ENCODE measurements around the gene FARP1.

The FARP1 gene

DNA sequence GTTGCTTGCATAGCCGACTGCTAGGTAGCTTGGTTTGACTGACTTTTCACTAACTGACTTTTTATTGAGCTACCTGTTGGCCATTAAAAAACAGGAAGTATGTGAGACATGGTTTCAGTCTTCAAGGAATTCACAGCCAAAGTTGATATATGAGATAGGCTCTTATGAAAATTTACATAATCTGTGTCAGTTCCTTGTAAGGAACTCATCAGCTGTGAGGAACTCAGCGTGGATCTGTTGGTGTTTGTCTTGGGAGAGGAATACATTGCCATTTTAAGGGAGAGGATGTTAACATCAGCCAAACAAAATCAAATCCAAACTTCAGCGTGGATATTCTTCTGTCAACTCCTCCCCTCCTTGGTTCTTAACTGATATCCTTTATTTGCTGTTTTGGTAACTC lies 32.1 kb downstream of the FARP1 start:
- DNase-seq = no peak

DNA sequence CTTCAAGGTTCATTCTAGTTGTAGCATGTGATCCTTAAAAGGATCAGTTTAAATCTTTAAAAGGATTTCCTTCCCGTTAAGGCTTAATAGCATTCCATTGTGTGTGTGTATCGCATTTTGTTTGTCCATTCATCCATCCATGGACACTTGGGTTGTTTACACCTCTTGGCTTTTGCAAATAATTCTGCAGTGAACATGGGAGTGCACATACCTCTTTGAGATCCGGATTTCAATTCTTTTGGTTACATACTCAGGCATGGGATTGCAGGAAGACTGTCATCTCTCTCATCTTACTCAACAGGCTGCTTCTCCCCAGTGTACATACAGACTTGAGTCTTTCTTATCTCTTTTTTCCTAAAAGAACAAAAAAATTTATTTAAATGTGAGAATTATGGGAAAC lies 32.9 kb downstream of the FARP1 start:
- DNase-seq = no peak

DNA sequence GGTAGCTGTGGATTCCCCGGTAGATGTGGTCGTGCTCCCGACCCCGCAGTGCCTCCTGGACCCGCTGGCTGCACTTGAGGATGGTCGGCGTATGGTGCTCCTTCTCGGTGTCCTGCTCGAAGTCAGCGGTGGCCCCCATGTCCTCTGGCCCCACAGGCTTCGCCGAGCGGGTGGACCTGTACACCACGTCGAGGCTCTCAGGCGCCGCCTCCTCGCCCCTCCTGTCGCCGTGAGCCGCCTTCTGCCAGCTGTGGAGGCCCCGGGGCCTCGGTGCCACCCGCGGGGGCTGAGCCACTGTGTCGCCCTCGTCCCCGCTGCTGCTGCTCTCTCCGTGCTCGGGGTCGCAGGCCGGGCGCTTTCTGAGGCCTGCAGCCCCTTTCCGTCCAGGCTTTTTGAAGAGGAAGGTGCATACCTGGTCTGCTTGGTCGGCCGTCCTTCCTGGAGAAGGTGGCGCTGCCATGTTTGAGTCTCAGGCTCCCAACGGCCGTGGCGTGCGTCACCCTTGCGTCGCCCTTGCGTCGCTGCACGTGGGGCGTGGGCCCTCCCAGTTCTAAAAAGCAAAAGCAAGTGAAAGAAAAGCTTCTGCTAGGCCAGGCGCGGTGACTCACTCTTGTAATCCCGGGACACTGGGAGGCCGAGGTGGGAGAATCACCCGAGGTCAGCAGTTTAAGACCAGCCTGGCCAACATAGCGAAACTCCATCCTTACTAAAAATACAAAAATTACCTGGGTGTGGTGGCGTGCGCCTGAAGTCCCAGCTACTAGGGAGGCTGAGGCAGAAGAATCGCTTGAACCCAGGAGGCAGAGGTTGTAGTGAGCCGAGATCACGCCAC lies 34.1 kb downstream of the FARP1 start, which contains the start of gene RNF113B:
TSS of gene RNF113B (minus strand) at position 493 of the 832 bp plus-strand sequence. CDS start at position 460, 33 bp downstream.
- no peak for DNase-seq

DNA sequence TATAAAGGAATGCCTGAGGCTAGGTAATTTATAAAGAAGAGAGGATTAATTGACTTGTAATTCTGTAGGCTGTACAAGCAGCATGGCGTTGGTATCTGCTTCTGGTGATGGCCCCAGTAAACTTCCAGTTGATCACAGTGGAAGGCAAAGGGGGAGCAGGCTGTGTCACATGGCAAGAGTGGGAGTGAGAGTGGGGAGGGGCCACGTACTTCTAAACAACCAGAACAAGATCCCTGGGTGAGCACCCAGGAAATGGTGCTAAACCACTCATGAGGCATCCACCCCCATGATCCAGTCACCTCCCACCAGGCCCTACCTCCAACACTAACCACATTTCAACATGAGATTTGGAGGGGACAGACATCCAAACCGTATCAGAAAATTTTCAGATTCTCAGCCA lies 37.2 kb downstream of the FARP1 start:
- DNase-seq = no peak

DNA sequence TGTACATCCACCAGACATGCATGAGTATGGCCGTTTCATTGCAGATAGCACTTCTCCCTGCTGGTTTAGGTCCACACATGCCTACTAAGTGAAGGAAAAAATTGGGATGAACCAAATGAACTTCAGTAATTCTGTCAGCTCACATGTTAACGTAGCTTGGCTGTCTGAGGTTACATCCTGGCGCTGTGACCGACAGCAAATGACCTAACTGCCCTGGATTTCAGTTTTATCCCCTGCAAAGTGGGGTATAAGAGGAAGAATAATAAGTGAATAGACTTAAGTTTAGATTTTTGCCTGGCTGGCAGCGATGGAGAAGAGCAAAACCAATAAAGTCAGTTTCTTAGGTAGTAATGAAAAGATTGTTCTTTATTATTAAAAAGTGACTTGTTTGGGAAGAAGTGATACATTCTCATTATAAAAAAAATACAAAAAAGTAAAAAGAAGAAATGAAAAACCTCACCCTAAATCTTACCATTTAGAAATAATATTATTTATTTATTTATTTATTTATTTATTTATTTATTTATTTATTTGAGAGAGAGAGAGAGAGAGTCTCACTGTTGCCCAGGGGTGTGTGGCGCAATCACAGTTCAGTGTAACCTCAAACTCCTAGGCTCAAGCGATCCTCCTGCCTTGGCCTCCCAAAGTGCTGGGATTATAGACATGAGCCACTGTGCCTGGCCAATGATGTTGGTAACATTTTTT lies 38.4 kb downstream of the FARP1 start:
- no peak for DNase-seq

DNA sequence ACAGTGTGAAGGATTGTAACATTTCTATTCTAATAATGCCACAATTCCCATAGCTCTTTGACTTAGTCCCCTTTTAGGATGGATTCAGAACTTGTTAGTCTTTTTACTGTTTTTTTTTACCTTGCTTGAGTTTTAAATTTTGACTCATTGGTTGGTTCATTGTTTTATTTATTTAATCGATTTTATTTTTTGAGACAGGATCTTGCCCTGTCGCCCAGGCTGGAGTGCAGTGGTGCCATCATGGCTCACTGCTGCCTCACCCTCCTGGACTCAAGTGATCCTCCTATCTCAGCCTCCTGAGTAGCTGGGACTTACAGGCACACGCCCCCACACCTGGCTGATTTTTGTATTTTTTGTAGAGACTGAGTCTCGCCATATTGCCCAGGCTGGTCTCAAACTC lies 39.3 kb downstream of the FARP1 start:
- DNase-seq = no peak

DNA sequence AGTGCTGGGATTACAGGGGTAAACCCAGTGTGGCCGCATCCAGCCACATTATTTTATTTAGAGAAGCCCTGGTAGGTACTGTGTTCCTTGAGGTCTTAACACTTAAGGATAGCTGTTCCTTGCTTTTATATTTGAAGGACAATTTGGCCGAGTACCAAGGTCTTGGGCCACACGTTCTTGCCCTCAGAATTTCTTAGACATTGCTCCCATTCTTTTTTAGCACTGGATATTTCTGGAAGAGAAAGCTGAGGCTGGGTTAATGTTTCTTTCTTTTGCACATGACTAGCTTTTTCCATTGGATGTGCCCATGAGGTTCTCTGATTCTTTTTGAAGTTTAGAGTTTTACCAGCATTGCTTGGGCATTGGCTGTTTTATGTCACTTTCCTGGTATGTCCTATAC lies 39.7 kb downstream of the FARP1 start:
- DNase-seq = no peak

DNA sequence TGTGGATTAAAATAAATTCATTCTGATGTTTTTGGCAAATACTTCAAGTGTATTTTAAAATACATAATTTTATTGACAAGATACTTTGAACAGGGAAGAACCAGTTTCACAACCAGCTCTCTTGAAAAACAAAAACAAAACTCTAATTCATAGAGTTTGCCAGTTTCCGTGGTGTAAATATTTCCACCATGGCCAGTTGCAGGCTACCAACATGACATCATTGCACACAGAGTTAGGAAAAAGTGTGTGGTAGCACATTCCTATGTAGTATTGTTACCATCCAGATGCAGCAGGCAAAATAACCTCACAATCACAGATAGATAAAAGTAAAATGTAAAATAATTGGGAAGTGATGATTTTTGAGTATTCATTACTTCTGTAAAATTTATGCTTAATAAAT lies 41.9 kb downstream of the FARP1 start:
- DNase-seq = no peak

DNA sequence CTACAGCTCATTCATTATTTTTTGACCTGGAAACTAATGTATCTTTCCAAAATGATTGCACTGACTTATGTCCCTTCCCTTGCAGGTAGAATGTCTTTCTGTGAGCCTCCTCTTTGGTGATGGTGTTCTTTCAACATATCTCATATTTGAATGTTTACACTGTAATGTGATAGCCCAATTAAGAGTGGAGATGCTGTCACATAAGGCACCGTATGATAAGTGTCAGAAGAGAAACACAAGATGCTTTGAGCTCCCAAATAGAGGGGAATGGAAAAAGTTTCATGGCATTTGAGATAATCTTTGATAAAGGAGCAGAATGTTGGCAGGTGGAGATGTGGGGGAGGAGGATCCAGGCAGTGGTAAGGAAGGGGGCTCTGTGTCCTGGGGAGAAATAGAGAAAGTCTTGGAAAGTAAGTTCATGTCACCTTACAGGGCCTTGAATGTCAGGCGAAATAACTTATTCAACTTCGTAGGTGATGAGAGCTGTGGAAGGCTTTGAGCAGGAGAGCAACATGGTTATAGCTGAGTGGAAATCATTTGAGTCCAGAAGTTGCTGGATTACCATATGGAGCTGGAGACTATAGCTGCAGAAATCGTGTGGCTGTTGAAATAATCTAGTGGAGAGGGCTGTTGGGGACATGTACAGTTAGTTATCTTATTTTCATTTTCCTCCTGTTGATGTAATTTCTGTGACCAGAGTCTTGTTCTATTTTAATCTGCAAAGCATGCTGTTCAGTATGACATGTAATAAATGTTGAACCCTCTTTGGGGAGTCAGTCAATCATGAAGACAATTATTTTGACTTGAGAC lies 44.5 kb downstream of the FARP1 start:
- DNase-seq = peak; percentile 78

DNA sequence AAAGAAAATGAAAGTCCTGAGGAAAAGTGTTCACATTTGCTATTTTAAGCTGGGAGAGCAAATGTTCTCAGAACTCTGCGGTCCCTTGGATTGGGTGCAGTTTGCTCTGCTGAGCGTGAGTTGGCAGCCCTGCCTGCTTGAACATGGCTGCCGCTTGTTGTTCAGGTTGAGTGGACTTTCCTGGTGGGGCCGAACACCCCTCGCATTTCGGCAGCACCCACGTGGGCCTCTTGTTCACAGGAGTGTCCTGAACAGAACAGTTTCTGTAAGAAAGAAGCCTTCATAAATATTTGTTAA lies 45.0 kb downstream of the FARP1 start:
- DNase-seq = no peak

DNA sequence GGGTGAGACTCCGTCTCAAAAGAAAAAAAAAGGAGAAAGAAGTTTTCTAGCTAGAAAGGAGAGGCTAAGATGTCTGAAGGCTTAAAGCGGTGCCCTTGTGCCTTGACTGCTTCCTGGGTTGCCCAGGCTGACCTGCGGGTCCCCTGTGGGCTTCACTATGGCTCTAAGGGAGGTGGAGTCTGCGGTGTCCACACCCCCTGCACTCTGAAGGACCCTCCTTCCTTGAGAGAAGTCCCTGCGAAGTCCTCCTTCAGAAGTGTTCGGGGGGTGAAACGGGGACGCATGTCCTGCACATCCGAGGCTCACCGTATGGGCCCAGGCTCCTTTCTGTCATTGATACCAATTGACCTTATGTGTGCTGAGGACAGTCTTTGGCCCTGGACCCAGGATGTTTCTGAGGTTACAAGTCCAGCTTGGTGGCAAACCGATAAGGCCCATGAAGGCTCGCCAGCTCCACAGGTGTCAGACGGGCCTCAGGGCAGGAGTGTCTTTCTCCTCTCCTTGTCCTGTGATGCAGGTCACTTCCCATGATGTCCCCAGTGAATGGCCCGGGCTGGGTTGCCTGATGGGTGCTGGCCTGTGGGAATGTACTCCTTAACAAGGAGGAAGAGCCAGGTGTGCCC lies 45.8 kb downstream of the FARP1 start:
- DNase-seq = no peak

DNA sequence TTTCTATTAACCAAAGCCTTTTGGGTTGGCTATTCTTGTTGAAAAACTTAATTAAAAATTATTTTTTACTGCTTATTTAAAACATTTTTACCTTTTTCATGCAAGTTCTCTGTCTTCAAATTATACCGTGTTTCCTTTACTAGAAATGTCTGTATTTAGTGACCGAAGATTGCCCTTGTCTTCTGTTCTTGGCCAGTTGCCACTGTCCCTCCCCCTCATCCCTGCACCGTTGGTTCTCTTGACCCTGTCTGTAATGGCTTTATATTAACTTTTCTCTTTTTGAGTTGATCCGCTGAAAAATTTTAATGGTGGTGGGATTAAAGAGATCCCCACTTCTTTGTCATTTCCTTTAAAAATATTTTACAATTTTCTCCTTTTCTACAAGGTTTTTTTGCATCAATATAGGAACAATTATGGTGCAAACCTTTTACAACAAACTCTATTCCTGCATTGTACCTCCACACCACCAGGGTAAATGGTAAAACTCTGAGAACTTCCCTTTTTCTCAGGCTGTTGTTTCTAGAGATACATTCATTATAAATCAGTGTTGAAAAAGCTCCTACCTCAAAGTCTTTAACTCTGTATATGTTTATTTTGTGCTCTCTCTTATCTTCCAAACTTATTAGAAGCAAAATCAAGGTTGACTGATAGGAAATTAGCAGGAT lies 47.1 kb downstream of the FARP1 start:
- DNase-seq = no peak

DNA sequence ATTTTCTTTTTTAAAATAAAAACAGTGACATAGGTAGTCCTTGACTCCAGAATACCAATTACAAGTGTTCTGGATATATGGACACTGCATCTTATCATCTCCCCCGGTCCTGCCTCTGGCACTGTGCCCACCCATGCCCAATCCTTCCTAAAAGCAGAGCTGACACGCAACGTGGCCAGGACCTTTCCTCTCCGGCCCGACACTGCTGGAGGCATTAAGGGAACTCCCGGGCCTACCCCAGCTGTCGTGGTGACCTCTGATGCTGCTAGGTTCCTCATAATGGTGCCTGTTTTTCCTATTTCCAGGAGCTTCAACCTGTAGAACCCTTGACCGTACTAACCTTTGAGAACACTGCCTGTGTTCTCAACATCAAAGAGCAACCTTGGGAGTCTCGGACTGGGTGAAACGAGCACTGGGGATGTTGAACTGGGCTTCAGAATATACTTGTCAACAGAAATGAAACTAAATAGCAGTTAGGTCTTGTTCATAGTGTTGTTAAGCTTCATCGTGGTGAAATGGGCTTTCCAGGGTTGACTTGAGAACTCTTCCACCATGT lies 48.1 kb downstream of the FARP1 start:
- no peak for DNase-seq

DNA sequence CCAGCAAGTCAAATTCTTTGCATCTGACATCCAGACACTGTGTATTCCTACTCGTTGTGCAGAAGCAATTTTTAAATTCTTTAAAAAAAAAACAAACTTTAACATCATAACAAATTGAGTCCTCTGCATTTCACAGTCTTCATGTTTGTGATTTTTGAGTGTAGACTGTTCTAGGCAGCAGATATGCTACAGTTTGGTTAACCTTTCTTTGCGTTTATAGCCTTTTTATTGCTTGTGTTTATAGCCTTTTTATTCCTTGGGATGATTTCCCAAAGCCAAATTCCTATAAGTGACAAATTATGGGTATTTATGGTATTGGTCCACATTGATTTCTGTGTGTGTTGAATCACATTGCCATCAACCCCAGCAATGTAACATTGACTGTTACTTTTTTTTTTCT lies 49.1 kb downstream of the FARP1 start:
- DNase-seq = no peak

DNA sequence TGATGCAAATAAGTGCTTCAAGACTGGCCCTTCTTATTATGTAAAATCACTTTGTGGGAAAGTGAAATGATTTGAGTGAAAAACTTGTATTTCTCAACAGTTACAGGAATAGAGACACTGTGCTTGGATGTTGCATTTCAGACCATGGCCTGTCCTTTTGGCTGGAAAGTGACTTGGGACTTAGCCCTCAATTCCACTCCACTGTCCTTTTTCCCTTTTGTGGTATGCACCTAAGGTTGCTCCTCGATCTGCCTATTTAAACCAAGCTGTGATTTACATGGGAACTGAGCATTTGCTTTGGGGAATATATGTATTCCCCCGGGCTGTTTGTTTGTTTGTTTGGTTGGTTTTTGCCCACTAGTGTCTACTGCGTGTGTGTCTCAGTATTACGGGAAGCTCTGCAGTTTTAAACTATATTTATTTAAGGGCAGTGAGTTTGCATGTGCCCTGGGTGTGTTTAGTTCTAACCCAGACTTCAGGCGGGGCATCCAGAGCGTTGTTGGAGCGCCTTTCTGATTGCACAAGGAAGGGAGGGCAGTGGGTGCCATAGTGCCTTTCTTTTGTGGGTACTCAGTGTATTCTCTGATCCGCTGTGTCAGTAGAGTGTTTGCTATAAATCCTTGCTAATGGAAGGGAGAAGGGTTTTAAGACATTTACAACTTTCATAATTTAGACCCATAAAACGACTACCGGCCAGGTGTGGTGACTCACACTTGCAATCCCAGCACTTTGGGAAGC lies 52.3 kb downstream of the FARP1 start:
- DNase-seq = no peak

DNA sequence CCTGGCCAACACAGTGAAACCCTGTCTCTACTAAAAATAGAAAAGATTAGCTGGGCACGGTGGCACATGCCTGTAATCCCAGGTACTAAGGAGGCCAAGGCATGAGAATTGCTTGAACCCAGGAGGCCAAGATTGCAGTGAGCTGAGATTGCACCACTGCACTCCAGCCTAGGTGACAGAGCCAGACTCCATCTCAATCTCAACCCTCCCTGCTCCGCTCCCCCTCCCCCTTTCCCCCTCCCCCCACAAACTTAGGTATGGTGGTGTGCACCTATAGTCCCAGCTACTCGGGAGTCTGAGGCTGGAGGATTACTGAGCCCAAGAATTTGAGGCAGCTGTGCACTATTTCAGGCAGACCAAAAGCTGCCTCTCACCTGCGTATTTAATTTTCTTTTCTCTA lies 55.8 kb downstream of the FARP1 start:
- no peak for DNase-seq

DNA sequence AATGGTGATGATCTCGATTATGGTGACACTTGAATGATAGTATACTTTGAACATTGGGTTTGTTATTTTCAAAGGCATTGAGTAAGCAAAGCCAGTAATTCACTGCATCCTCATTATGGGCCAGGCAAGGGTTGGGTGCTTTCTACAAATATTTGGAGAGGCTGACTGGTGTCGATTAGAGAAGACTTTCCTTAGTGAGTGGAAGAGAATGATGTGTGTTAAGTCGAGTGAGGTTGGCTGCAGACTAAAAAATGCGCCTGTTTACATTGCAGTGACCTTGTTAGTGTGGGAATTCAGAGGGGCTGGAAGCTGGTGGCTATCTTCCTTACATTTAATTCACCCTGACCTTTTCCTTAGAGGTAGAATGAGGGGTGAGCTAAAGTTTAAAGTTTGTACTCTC lies 56.6 kb downstream of the FARP1 start:
- DNase-seq = no peak

DNA sequence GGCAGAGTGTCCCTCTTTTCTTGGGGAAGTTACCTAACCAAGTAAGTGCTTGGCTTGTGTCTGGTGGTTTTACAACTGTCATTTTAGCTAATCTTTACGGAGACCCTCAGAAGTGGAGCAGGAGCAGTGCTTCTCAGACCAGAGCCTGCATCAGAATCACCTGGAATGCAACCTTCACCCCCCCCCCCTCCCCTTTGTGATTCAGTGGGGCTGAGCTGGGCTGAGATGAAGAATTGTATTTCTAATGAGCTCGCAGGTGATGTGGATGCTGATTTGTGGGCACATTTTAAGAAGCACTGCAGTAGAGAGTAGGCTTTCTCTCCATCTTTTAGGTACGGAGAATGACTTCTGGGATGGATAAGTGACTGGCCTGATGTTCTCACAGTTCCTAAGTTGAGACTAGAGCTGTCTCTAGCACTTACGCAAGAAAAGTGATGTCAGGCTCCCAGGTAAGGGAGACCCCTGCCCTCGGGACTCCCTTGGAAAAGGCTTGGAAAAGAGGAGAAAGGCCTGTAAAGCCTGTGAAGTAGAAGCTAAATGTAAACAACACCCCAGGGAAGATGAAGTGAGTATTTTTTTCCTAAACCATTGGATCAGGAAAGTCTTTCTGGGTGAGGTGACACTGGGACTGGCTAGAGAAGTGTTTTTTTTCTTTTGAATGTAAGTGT lies 57.5 kb downstream of the FARP1 start:
- DNase-seq = no peak

DNA sequence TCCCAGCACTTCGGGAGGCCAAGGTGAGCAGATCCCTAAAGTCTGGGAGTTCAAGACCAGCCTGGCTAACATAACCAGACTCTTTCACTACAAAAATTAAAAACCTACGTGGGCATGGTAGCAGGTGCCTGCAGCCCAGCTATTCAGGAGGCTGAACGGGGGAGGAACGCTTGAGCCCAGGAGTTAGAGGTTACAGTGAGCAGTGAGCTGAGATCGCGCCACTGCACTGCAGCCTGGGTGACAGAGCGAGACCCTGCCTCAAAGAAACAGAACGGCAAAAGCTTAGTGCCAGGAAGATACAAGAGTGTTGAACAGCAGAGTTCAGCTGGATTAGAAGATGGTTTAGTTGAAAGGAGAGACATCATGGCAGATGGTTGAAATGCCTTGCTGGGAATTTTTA lies 58.3 kb downstream of the FARP1 start:
- no peak for DNase-seq

DNA sequence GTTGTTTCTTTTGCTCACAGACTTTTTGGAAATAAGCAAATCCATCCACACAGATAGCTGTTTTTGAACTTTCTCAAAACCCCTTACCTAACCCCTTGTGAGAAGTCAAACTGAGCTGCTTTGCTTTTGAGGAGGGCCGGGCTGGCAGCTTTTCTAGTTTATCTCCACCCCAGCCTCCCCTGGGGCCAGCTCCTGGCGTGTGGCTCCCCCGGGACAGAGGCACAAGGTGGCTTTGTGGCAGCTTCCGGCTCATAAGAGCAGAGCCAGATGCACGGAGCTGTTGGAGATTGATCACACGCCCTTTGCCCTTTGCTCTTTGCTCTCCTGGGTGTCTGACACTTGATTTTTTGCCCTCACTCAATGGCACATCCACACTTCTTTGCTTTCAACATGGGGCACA lies 59.1 kb downstream of the FARP1 start:
- peak; percentile 50 for DNase-seq

All from NCI-H2171 treated with DMSO at 0.1 percent for 48 hours (cell line).